Adrenal gland (tissue), 12 donors: ENCODE data around the gene HNRNPA1L2. TPM values are rescaled to one million over a fixed set of nuclear protein-coding genes. Genes with fewer than 3 reads are reported as not detected.

Source experiments
- DNase-seq, 7 donors: peaks; one replicate each; pipeline ENCODE4 v3.0.0-alpha.2; 2019 to 2020
- H3K27ac ChIP-seq, 5 donors: fragments of 200-600 bp; sonication (generic) in 4 of 5; 1 replicate in 3 of 5; 2 replicates in 2 of 5; pipeline versions ENCODE4 v1.5.1 to v1.8.0; 2016 to 2020; ENCODE audit warnings: mild to moderate bottlenecking in 1 of 5
- H3K27me3 ChIP-seq: fragments of 200-600 bp; 2 replicates; pipeline ENCODE4 v1.8.0; 2021
- H3K36me3 ChIP-seq, 2 donors: fragments of 200-600 bp; replicated peaks in 1 of 2; 1 replicate in 1 of 2; 2 replicates in 1 of 2; pipeline versions ENCODE4 v1.5.1 to v1.8.0; 2018 to 2022
- H3K4me1 ChIP-seq, 2 donors: fragments of 200-600 bp; replicated peaks in 1 of 2; 1 replicate in 1 of 2; 2 replicates in 1 of 2; pipeline versions ENCODE4 v1.5.1 to v1.8.0; 2018 to 2021
- H3K4me3 ChIP-seq, 4 donors: fragments of 200-600 bp; sonication (generic) in 3 of 4; one replicate each; pipeline ENCODE4 v1.5.1; 2016 to 2018
- H3K9me3 ChIP-seq, 3 donors: fragments of 200-600 bp; sonication (generic) in 1 of 3; replicated peaks in 1 of 3; 1 replicate in 2 of 3; 2 replicates in 1 of 3; pipeline versions ENCODE4 v1.5.1 to v1.8.0; 2016 to 2021
- CTCF ChIP-seq, 6 experiments: fragments of 450-650 bp in 4 of 6; fragments of 200-600 bp in 2 of 6; sonication (generic) in 1 of 6; IDR thresholded peaks; 1 replicate in 5 of 6; 2 replicates in 1 of 6; pipeline versions ENCODE4 v1.5.1 to v1.8.0; 2016 to 2021; ENCODE audit warnings: antibody characterized with exemption in 6 of 6, mild to moderate bottlenecking in 2 of 6, moderate library complexity in 1 of 6
- POLR2A ChIP-seq, 2 donors: fragments of 450-650 bp; IDR thresholded peaks; one replicate each; pipeline ENCODE4 v1.6.1; 2017; ENCODE audit warnings: antibody characterized with exemption in 2 of 2, mild to moderate bottlenecking in 2 of 2, moderate library complexity in 1 of 2
- WGBS, 4 donors: extraction: QIAGEN DNeasy Blood & Tissue Kit in 2 of 4; methylation state at CpG; one replicate each; pipeline versions ENCODE4 v1.1.5 to v1.1.7; 2013 to 2017; 5-methylcytosine and 5-hydroxymethylcytosine counted together
- intact Hi-C, 2 donors: fragments of 100-400 bp; cut with DNase I; formaldehyde crosslinking; loops; one replicate each; pipeline versions ENCODE4 v1.14.1 to v1.15.0; 2022 to 2023
- polyA plus RNA-seq, 3 donors: library from polyadenylated mRNA; stranded (reverse); fragments of 200-250 nt in 2 of 3; fragments of 350-450 nt in 1 of 3; fragmentation: Illumina TruSeq in 1 of 3; extraction: RNeasy Lipid Tissue Mini Kit (QIAGEN cat#74804) in 1 of 3; gene quantifications; one replicate each; pipeline ENCODE4 v1.2.3, GENCODE V29; 2013 to 2014
- total RNA-seq, 9 donors: library from RNA; depleted of rRNA in 4 of 9; stranded (reverse); fragments of >200 nt in 4 of 9; fragments of 120-200 nt in 1 of 9; fragmentation: NEBNext Ultra II Directional in 1 of 9; extraction: Animal tissue kit (Norgen Biotek cat#: 25700) in 1 of 9; gene quantifications; one replicate each; pipeline versions ENCODE4 v1.1.0 to v1.2.4, GENCODE V29; 2013 to 2023
- donor health status: healthy with polysubstance abuse.
- donor health status: Bipolar disorder and iron deficiency.
- donor health status: DM: yes; HTN: yes; CAD: no.
- donor health status: DM: no; HTN: no; CAD: no.
- donor health status: DM: no; HTN: no; CAD: no.
- donor health status: DM: yes; HTN: yes; CAD: no.

The HNRNPA1L2 gene
- total and polyA plus RNA-seq, 12 donors = 1.5 to 21.6 (median 5.2) TPM

GRCh38 chr13:52652980-52653303 lies 10.7 kb downstream of the HNRNPA1L2 start:
- no peak for DNase-seq
- 0 to 1% (median 0%) methylated on average over 18 of the region's 18 CpGs for WGBS, 4 donors
- intact Hi-C loops = no loop called here

GRCh38 chr13:52659340-52659739 lies 17.1 kb downstream of the HNRNPA1L2 start:
- Histone ChIP-seq H3K9me3 (no peaks in the 10 kb centered on the region), H3K4me3 (no peak overlapping the region), H3K27me3 (no peaks in the 10 kb centered on the region), H3K4me1 (peaks cover 2 to 17% of the 10 kb centered on the region in 2 donors), H3K36me3 (peaks cover 0 to 63% of the 10 kb centered on the region in 2 donors), H3K27ac (no peak overlapping the region)
- DNase-seq = no peak
- intact Hi-C loops = no loop called here
- WGBS, 4 donors = 77 to 91% (median 83%) methylated on average over 2 of the region's 2 CpGs
- no peak for TF ChIP-seq POLR2A (IDR thresholded peaks at IDR 0.05)
- TF ChIP-seq CTCF (IDR thresholded peaks at IDR 0.05) = no peak

More at GRCh38 chr13:52652980-52653303, 10.7 kb downstream of the HNRNPA1L2 start:
- peak overlapping the region; percentile 93 to 98 (median 97) for H3K27ac ChIP-seq
- H3K4me3 ChIP-seq = peak overlapping the region; percentile 30 to 90 (median 66)
- H3K4me1 ChIP-seq = peaks cover 22 to 38% of the 10 kb centered on the region in 2 donors
- H3K27me3 ChIP-seq = no peaks in the 10 kb centered on the region
- no peaks in the 10 kb centered on the region for H3K9me3 ChIP-seq
- H3K36me3 ChIP-seq = peaks cover 0 to 5% of the 10 kb centered on the region in 2 donors
- TF ChIP-seq POLR2A (IDR thresholded peaks at IDR 0.05) = no peak
- TF ChIP-seq CTCF (IDR thresholded peaks at IDR 0.05) = peak in 3 of 6 experiments; percentile 6 to 28 (median 6)

- intact Hi-C loops = loop anchor here in 1 of 2 donors (10.0 kb wide), 1 partner anchor 141 kb away; no protein-coding TSS in a partner anchor
- 92 to 99% (median 98%) methylated on average over 4 of the region's 4 CpGs for WGBS, 4 donors
- no peaks in the 10 kb centered on the region for H3K27me3 ChIP-seq
- no peaks in the 10 kb centered on the region for H3K4me1 ChIP-seq
- DNase-seq = no peak
- no peak overlapping the region for H3K4me3 ChIP-seq
- H3K27ac ChIP-seq = no peak overlapping the region
- TF ChIP-seq CTCF (IDR thresholded peaks at IDR 0.05) = no peak
- no peak for TF ChIP-seq POLR2A (IDR thresholded peaks at IDR 0.05)
- H3K36me3 ChIP-seq = peaks cover 0 to 81% of the 10 kb centered on the region in 2 donors
- H3K9me3 ChIP-seq = no peaks in the 10 kb centered on the region
Observed at GRCh38 chr13:52664272-52664671, 22.0 kb downstream of the HNRNPA1L2 start.

GRCh38 chr13:52665325-52665724 lies 23.1 kb downstream of the HNRNPA1L2 start:
- no peak overlapping the region for H3K27ac ChIP-seq
- H3K27me3 ChIP-seq = no peaks in the 10 kb centered on the region
- TF ChIP-seq CTCF (IDR thresholded peaks at IDR 0.05) (peak in 5 of 6 experiments; percentile 28 to 60 (median 34)), POLR2A (IDR thresholded peaks at IDR 0.05) (no peak)
- H3K36me3 ChIP-seq = peaks cover 0 to 74% of the 10 kb centered on the region in 2 donors
- intact Hi-C loops = loop anchor here in 1 of 2 donors (10.0 kb wide), 1 partner anchor 139 kb away; no protein-coding TSS in a partner anchor
- no peak for DNase-seq
- H3K4me3 ChIP-seq = no peak overlapping the region
- no peaks in the 10 kb centered on the region for H3K4me1 ChIP-seq
- H3K9me3 ChIP-seq = no peaks in the 10 kb centered on the region
